B cell (primary cell): Measurements from ENCODE around the gene KNTC1. TPM values are rescaled to one million over a fixed set of nuclear protein-coding genes. Genes with fewer than 3 reads are reported as not detected.

Source experiments
- ATAC-seq: fragments of 200-7000 bp; cut with Tn5 transposase; one replicate; pipeline ENCODE4 v1.10.0; 2021; ENCODE audit warnings: low read depth, mild to moderate bottlenecking, moderate number of reproducible peaks, moderate library complexity
- CTCF ChIA-PET: fragments of 350-600 bp; sonication (Branson Sonifier 250); formaldehyde crosslinking; loops from one replicate; lab custom pipeline; 2021; ENCODE audit warnings: antibody characterized with exemption, inconsistent platforms; lab: Charles Lee
- POLR2A ChIA-PET: fragments of 350-600 bp; sonication (Branson Sonifier 250); formaldehyde crosslinking; loops from one replicate; lab custom pipeline; 2021; ENCODE audit warnings: antibody characterized with exemption; lab: Charles Lee
- DNase-seq: peaks from one replicate; pipeline ENCODE4 v3.0.0; 2013
- H2AFZ ChIP-seq: 2 replicates; pipeline ENCODE4 v1.6.1; 2012; ENCODE audit warnings: mild to moderate bottlenecking, low read depth, low read length; ENCODE audit not compliant: insufficient read depth, poor library complexity, severe bottlenecking
- H3K27ac ChIP-seq, 2 donors: 1 replicate in 1 of 2; 2 replicates in 1 of 2; pipeline ENCODE4 v1.5.1; 2012 to 2013; ENCODE audit warnings: low read length in 2 of 2, mild to moderate bottlenecking in 2 of 2, moderate library complexity in 1 of 2
- H3K27me3 ChIP-seq, 4 experiments: fragments of 200-600 bp in 1 of 4; sonication (generic) in 1 of 4; replicated peaks in 1 of 4; 1 replicate in 2 of 4; 2 replicates in 2 of 4; pipeline versions ENCODE4 v1.6.1 to v1.7.0; 2013 to 2016; ENCODE audit warnings: low read length in 3 of 4, mild to moderate bottlenecking in 2 of 4, mixed read lengths in 1 of 4, moderate library complexity in 1 of 4; ENCODE audit not compliant: insufficient read depth in 4 of 4, control insufficient read depth in 3 of 4; ENCODE audit errors: control extremely low read depth in 1 of 4
- H3K36me3 ChIP-seq, 2 experiments: replicated peaks in 1 of 2; 1 replicate in 1 of 2; 2 replicates in 1 of 2; pipeline versions ENCODE4 v1.6.1 to v1.7.1; 2013; ENCODE audit warnings: low read length in 1 of 2; ENCODE audit not compliant: insufficient read depth in 2 of 2, control insufficient read depth in 1 of 2; ENCODE audit errors: control extremely low read depth in 1 of 2, extremely low read depth in 1 of 2
- H3K4me1 ChIP-seq, 2 donors: fragments of 200-600 bp in 1 of 2; sonication (generic) in 1 of 2; 1 replicate in 1 of 2; 2 replicates in 1 of 2; pipeline versions ENCODE4 v1.5.1 to v1.6.1; 2013 to 2017; ENCODE audit warnings: low read length in 2 of 2; ENCODE audit not compliant: control insufficient read depth in 2 of 2, insufficient read depth in 2 of 2
- H3K4me2 ChIP-seq: replicated peaks from 2 replicates; pipeline ENCODE3; 2012; ENCODE audit warnings: mild to moderate bottlenecking, low read depth, low read length; ENCODE audit not compliant: poor library complexity, severe bottlenecking
- H3K4me3 ChIP-seq, 5 experiments: fragments of 200-600 bp in 1 of 5; sonication (generic) in 1 of 5; 1 replicate in 3 of 5; 2 replicates in 2 of 5; pipeline versions ENCODE4 v1.5.1 to v1.7.0; 2011 to 2016; ENCODE audit warnings: low read length in 4 of 5, mild to moderate bottlenecking in 4 of 5, low read depth in 2 of 5, control low read depth in 1 of 5, moderate library complexity in 1 of 5; ENCODE audit not compliant: insufficient read depth in 1 of 5; ENCODE audit errors: control extremely low read depth in 1 of 5, extremely low read depth in 1 of 5
- H3K79me2 ChIP-seq: fragments of 200-600 bp; sonication (generic); one replicate; pipeline ENCODE4 v1.6.0; 2016; ENCODE audit warnings: low read length; ENCODE audit not compliant: control insufficient read depth, insufficient read depth
- H3K9ac ChIP-seq: fragments of 200-600 bp; sonication (generic); 2 replicates; pipeline ENCODE4 v1.6.1; 2017; ENCODE audit warnings: mild to moderate bottlenecking, low read length, moderate library complexity
- H3K9me3 ChIP-seq, 3 donors: one replicate each; pipeline versions ENCODE4 v1.6.1 to v1.7.1; 2013; ENCODE audit warnings: low read length in 2 of 3; ENCODE audit not compliant: control insufficient read depth in 2 of 3, insufficient read depth in 1 of 3; ENCODE audit errors: control extremely low read depth in 1 of 3
- H4K20me1 ChIP-seq: 2 replicates; pipeline ENCODE4 v1.6.0; 2012; ENCODE audit warnings: mild to moderate bottlenecking, low read length; ENCODE audit not compliant: insufficient read depth, control insufficient read depth, poor library complexity, severe bottlenecking
- H3K27ac Mint-ChIP-seq: one replicate; pipeline ENCODE4 v1.8.0; 2021; ENCODE audit warnings: mixed read lengths
- H3K27me3 Mint-ChIP-seq: one replicate; pipeline ENCODE4 v1.8.0; 2021; ENCODE audit warnings: mixed read lengths
- H3K4me1 Mint-ChIP-seq: one replicate; pipeline ENCODE4 v1.8.0; 2021; ENCODE audit warnings: mixed read lengths
- H3K4me3 Mint-ChIP-seq: one replicate; pipeline ENCODE4 v1.8.0; 2021; ENCODE audit warnings: mixed read lengths
- H3K9me3 Mint-ChIP-seq: one replicate; pipeline ENCODE4 v1.8.0; 2022; ENCODE audit warnings: mixed read lengths; ENCODE audit not compliant: insufficient read depth
- EZH2 ChIP-seq: IDR thresholded peaks from 2 replicates; pipeline ENCODE4 v1.6.1; 2012; ENCODE audit warnings: borderline replicate concordance, low read depth, mild to moderate bottlenecking, moderate library complexity, low read length; ENCODE audit not compliant: insufficient read depth, poor library complexity, severe bottlenecking
- WGBS: methylation state at CpG from one replicate; pipeline ENCODE4 v1.1.5; 2013; ENCODE audit warnings: missing lambda C conversion rate; ENCODE audit not compliant: insufficient coverage; 5-methylcytosine and 5-hydroxymethylcytosine counted together
- intact Hi-C: fragments of 100-400 bp; cut with micrococcal nuclease; formaldehyde crosslinking; loops from one replicate; pipeline ENCODE4 v1.10.0; 2022
- polyA plus RNA-seq: library from polyadenylated mRNA; depleted of rRNA; stranded (reverse); fragments of >200 nt; gene quantifications from 2 replicates; pipeline ENCODE4 v1.2.3, GENCODE V29; 2012
- total RNA-seq, 2 donors: library from RNA; stranded (reverse); fragments of 120-200 nt in 1 of 2; gene quantifications; 1 replicate in 1 of 2; 2 replicates in 1 of 2; pipeline versions ENCODE4 v1.2.3 to v1.2.4, GENCODE V29; 2013 to 2022
- TF ChIP-seq, protein P1 (sequence below): fragments of 200-600 bp; IDR thresholded peaks from one replicate; pipeline ENCODE4 v1.8.0; 2022; ENCODE audit warnings: antibody characterized with exemption, mild to moderate bottlenecking

KNTC1 gene
- total and polyA plus RNA-seq, 2 donors (not counting 1 experiment from before 2014, with no cell fraction given) = 27.1 to 52.4 TPM

DNA sequence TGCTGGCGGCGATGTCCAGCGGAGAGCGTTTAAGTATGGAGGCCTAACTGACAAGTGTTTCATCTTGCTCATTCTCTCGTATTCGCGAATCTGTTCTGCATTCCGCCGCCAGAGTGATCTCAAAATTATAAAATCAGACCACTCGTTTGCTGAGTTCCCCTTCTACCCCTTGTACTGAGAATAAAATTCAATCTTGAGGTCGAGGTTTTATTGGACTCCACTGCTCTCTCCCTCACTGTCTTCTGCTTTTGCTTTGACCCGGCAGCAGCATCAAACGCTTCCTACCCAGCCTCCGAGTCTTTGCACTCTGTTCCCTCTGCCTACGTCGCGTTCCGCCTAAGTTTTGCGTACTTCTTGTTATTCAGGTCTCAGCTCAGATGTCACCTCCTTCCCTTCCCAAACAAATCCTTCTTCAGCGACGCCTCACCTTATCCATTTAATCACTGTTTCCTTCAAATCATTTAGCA lies 462 bp downstream of the KNTC1 start:
- H3K27me3 ChIP-seq = no peaks in the 10 kb centered on the region
- H3K4me2 ChIP-seq = peak overlapping the region; percentile 83
- peaks cover 2 to 22% of the 10 kb centered on the region in 2 experiments for H3K36me3 ChIP-seq
- H3K79me2 ChIP-seq = peaks cover 60% of the 10 kb centered on the region
- no peaks in the 10 kb centered on the region for H3K9me3 Mint-ChIP-seq
- H3K27ac Mint-ChIP-seq = no peak overlapping the region
- DNase-seq (peak; percentile 66), ATAC-seq (no peak)
- H3K4me3 Mint-ChIP-seq = no peak overlapping the region
- WGBS = 0% methylated on average over 15 of the region's 21 CpGs
- POLR2A ChIA-PET = interaction anchor here (1.4 to 4.3 kb wide), 2 partner anchors 19 to 26 kb away, joined by 3 to 63 read pairs; partner anchors contain the start of gene ZCCHC8
- peaks cover 36% of the 10 kb centered on the region for H4K20me1 ChIP-seq
- CTCF ChIA-PET = interaction anchor here (0.7 to 2.4 kb wide), 2 partner anchors 26 to 111 kb away, joined by 3 to 11 read pairs; partner anchors contain the start of gene ZCCHC8
- TF ChIP-seq EZH2 = no peak
- TF ChIP-seq, protein P1, sequence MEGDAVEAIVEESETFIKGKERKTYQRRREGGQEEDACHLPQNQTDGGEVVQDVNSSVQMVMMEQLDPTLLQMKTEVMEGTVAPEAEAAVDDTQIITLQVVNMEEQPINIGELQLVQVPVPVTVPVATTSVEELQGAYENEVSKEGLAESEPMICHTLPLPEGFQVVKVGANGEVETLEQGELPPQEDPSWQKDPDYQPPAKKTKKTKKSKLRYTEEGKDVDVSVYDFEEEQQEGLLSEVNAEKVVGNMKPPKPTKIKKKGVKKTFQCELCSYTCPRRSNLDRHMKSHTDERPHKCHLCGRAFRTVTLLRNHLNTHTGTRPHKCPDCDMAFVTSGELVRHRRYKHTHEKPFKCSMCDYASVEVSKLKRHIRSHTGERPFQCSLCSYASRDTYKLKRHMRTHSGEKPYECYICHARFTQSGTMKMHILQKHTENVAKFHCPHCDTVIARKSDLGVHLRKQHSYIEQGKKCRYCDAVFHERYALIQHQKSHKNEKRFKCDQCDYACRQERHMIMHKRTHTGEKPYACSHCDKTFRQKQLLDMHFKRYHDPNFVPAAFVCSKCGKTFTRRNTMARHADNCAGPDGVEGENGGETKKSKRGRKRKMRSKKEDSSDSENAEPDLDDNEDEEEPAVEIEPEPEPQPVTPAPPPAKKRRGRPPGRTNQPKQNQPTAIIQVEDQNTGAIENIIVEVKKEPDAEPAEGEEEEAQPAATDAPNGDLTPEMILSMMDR = no peak
- peak overlapping the region; percentile 69 to 99 (median 97) for H3K4me3 ChIP-seq
- peak overlapping the region; percentile 98 for H3K9ac ChIP-seq
- H3K4me1 Mint-ChIP-seq = peaks cover 30% of the 10 kb centered on the region
- intact Hi-C loops = loop anchor here (1.0 to 5.0 kb wide), 5 partner anchors 26 to 439 kb away; partner anchors contain the start of genes ABCB9, CCDC62, DENR and VPS33A
- no peaks in the 10 kb centered on the region for H3K9me3 ChIP-seq
- H3K27ac ChIP-seq = peak overlapping the region; percentile 90 to 97
- peak overlapping the region; percentile 84 for H2AFZ ChIP-seq
- H3K27me3 Mint-ChIP-seq = no peaks in the 10 kb centered on the region
- H3K4me1 ChIP-seq = peaks cover 36 to 37% of the 10 kb centered on the region in 2 donors

DNA sequence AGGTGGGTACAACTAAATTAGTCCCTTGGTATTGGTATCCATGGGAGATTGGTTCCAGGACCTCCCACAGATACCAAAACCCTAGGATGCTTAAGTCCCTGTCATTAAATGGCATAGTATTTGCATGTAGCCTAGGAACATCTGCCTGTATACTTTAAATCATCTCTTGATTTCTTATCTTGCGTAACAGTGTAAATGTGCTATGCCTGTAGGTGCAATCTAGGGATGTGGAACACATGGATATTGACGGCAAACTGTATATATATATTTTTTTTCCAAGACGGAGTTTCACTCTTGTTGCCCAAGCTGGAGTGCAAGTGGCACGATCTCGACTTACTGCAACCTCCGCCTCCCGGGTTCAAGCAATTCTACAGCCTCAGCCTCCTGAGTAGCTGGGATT lies 1.5 kb downstream of the KNTC1 start:
- Histone ChIP-seq H3K4me2 (no peak overlapping the region), H4K20me1 (peaks cover 25% of the 10 kb centered on the region), H3K27me3 (no peaks in the 10 kb centered on the region), H3K4me1 (peaks cover 28% of the 10 kb centered on the region in 2 donors), H2AFZ (no peak overlapping the region), H3K27ac (no peak overlapping the region), H3K9me3 (no peaks in the 10 kb centered on the region), H3K36me3 (peaks cover 2 to 16% of the 10 kb centered on the region in 2 experiments), H3K9ac (no peak overlapping the region), H3K4me3 (no peak overlapping the region), H3K79me2 (peaks cover 58% of the 10 kb centered on the region)
- WGBS = 94% methylated on average over 5 of the region's 7 CpGs
- CTCF ChIA-PET = no interaction called here
- Mint-ChIP-seq H3K27me3 (no peaks in the 10 kb centered on the region), H3K27ac (no peak overlapping the region), H3K4me3 (no peak overlapping the region), H3K4me1 (peaks cover 22% of the 10 kb centered on the region), H3K9me3 (no peaks in the 10 kb centered on the region)
- intact Hi-C loops = loop anchor here (5.0 kb wide), 1 partner anchor 244 kb away; the partner anchor contains the start of gene CCDC62
- POLR2A ChIA-PET = no interaction called here
- no peak for DNase-seq
- TF ChIP-seq, protein P1 = no peak
- TF ChIP-seq EZH2 = no peak
- no peak for ATAC-seq
